HUES64 (cell line): ENCODE results near the gene SRP68. TPM values are rescaled to one million over a fixed set of nuclear protein-coding genes. Genes with fewer than 3 reads are reported as not detected.

Source experiments
- H3K27ac ChIP-seq: 2 replicates; pipeline ENCODE4 v1.7.0; 2013; ENCODE audit warnings: low read depth, low read length, inconsistent platforms
- H3K27me3 ChIP-seq: 2 replicates; pipeline ENCODE4 v1.6.1; 2013; ENCODE audit warnings: mild to moderate bottlenecking, low read length; ENCODE audit not compliant: insufficient read depth
- H3K36me3 ChIP-seq: 2 replicates; pipeline ENCODE4 v1.6.1; 2013; ENCODE audit warnings: mild to moderate bottlenecking, low read length; ENCODE audit not compliant: insufficient read depth
- H3K4me1 ChIP-seq: 2 replicates; pipeline ENCODE4 v1.6.1; 2013; ENCODE audit warnings: mild to moderate bottlenecking, low read length, moderate library complexity; ENCODE audit not compliant: insufficient read depth
- H3K4me3 ChIP-seq: 2 replicates; pipeline ENCODE4 v1.5.1; 2013; ENCODE audit warnings: mild to moderate bottlenecking, low read length, moderate library complexity
- H3K9ac ChIP-seq: 2 replicates; pipeline ENCODE4 v1.6.1; 2013; ENCODE audit warnings: mild to moderate bottlenecking, low read depth, low read length
- H3K9me3 ChIP-seq: 2 replicates; pipeline ENCODE4 v1.6.1; 2013; ENCODE audit warnings: low read depth, low read length; ENCODE audit not compliant: insufficient read depth
- WGBS: fragments of 150-250, 120-280 bp; methylation state at CpG from one replicate; pipeline ENCODE4 v1.1.7; 2013; ENCODE audit warnings: missing lambda C conversion rate; 5-methylcytosine and 5-hydroxymethylcytosine counted together
- polyA plus RNA-seq, 2 experiments: library from polyadenylated mRNA; stranded (reverse); fragments of 50-300 nt; gene quantifications; one replicate each; pipeline ENCODE4 v1.2.3, GENCODE V29; 2013

SRP68 gene
- polyA plus RNA-seq (2013, experiment 1 of 2) = 59.6 TPM
- polyA plus RNA-seq (2013, experiment 2 of 2) = 60.2 TPM

DNA sequence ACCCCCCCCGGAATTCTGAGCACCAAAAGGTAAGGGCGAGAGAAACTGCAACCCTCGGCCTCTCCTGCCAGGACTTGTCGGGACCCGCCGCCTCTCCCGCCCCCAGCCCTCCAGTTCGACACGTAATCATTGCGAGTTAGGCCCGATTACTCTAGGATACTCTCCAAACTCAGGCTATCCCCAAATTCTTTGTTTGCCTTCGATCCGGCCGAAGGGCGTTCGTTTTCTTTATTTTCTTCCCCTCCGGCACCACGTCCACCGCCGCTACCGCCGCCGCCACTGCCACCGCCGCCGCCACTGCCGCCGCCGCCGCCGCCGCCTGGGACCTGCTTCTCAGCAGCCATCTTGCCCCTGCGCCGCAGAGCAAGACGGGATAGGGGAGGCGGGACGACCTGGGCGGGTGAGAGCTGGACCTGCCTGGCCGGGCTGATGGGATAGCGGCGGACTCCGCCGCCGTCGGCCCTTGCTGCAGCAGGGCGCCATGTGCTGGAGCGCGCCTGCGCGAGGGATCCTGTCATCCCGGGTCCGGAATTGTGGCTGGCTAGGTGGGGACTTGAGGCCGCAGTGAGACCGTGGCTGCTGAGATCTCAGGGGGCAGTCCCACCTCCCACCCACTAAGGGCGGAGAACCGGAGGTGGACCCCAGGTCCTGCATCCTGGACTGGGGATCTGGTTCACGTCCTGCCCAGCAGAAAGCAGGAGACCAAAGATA is at the start of gene SRP68:
Gene SRP68, minus strand, starts transcription at position 370 of the 711 bp plus-strand sequence. Its CDS starts 26 bp downstream, at position 344.
- peaks cover 16% of the 10 kb centered on the region for H3K36me3 ChIP-seq
- peak within 1 kb of the TSS; percentile 44; the same call in 1 of the 2 replicates for H3K27ac ChIP-seq
- H3K27me3 ChIP-seq = peaks cover 43% of the 10 kb centered on the region
- H3K4me3 ChIP-seq = peak within 1 kb of the TSS; percentile 86
- peak within 1 kb of the TSS; percentile 81 for H3K9ac ChIP-seq
- no peaks in the 10 kb centered on the region for H3K9me3 ChIP-seq
- WGBS = under 1% methylated on average over 57 of the region's 57 CpGs
- H3K4me1 ChIP-seq = 0 out of 2 replicates have a peak, but pooled peaks cover 4% of the 10 kb centered on the region

GRCh38 chr17:76121932-76122430 is 49.7 kb upstream of the SRP68 start:
- Histone ChIP-seq H3K36me3 (no peaks in the 10 kb centered on the region), H3K4me3 (peak overlapping the region; percentile 34), H3K9ac (peak overlapping the region; percentile 55), H3K27ac (0 out of 2 replicates have a peak overlapping the region, but pooled peaks have one; percentile 25), H3K9me3 (no peaks in the 10 kb centered on the region), H3K4me1 (peaks cover 14% of the 10 kb centered on the region), H3K27me3 (peaks cover 8% of the 10 kb centered on the region)
- 33% methylated on average over 42 of the region's 42 CpGs for WGBS

GRCh38 chr17:76120658-76121008 is 48.3 kb upstream of the SRP68 start:
- H3K27me3 ChIP-seq = peaks cover 8% of the 10 kb centered on the region
- no peak overlapping the region for H3K27ac ChIP-seq
- 68% methylated on average over 5 of the region's 5 CpGs for WGBS
- no peak overlapping the region for H3K4me3 ChIP-seq
- no peaks in the 10 kb centered on the region for H3K36me3 ChIP-seq
- H3K9ac ChIP-seq = no peak overlapping the region
- no peaks in the 10 kb centered on the region for H3K9me3 ChIP-seq
- peaks cover 14% of the 10 kb centered on the region for H3K4me1 ChIP-seq

DNA sequence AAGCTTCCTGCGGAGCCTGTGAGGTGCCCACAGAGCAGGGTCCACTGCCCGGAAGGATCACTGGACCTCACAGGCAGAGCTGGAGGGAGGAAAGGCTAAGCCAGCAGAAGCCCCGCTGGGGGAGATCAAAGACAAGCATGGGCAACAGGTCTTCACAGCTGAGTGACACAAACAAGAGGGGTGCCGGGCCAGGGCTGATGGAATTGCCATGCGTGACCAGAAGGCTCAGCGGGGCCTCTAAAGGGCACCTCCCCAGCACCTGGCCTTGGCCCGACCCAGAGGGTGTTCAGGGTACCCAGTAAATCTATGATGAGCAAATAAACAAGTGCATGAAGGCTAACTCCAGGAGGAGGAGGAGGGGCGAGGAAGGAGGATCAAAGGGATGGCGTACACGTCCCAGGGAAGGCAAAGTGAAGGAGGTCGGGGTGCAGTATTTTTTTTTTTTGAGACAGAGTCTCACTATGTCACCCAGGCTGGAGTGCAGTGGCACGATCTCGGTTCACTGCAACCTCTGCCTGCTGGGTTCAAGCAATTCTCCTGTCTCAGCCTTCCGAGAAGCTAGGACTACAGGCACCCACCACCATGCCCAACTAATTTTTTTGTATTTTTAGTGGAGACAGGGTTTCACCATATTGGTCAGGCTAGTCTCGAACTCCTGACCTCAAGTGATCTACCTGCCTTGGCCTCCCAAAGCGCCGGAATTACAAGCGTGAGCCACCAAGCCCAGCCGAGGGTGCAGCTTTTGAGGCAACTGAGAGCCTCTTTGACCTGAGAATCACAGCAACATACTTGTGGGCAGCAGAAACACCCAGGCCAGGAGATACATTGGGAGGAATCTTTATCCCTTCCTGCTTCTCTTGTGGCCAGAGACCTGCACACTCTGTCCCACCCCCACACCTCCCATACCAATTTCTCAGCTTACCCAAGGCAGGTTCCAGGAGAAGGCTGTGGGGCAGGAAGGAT is 47.4 kb upstream of the SRP68 start:
- Histone ChIP-seq H3K36me3 (no peaks in the 10 kb centered on the region), H3K4me3 (no peak overlapping the region), H3K9me3 (no peaks in the 10 kb centered on the region), H3K27ac (no peak overlapping the region), H3K9ac (no peak overlapping the region), H3K27me3 (peaks cover 8% of the 10 kb centered on the region), H3K4me1 (peaks cover 14% of the 10 kb centered on the region)
- 71% methylated on average over 19 of the region's 19 CpGs for WGBS

GRCh38 chr17:76115138-76115754 is 42.9 kb upstream of the SRP68 start:
- WGBS = 92% methylated on average over 7 of the region's 7 CpGs
- H3K4me1 ChIP-seq = peaks cover 4% of the 10 kb centered on the region; the same call in 1 of the 2 replicates
- H3K36me3 ChIP-seq = no peaks in the 10 kb centered on the region
- no peak overlapping the region for H3K4me3 ChIP-seq
- H3K27ac ChIP-seq = no peak overlapping the region
- H3K27me3 ChIP-seq = no peaks in the 10 kb centered on the region
- no peaks in the 10 kb centered on the region for H3K9me3 ChIP-seq
- H3K9ac ChIP-seq = no peak overlapping the region

- no peaks in the 10 kb centered on the region for H3K4me1 ChIP-seq
- H3K9me3 ChIP-seq = no peaks in the 10 kb centered on the region
- no peak overlapping the region for H3K27ac ChIP-seq
- no peak overlapping the region for H3K9ac ChIP-seq
- no peaks in the 10 kb centered on the region for H3K27me3 ChIP-seq
- WGBS = 98% methylated on average over 2 of the region's 2 CpGs
- H3K36me3 ChIP-seq = no peaks in the 10 kb centered on the region
- H3K4me3 ChIP-seq = no peak overlapping the region
Observed at GRCh38 chr17:76111956-76112355, 39.6 kb upstream of the SRP68 start.

- H3K36me3 ChIP-seq = no peaks in the 10 kb centered on the region
- peaks cover 16% of the 10 kb centered on the region for H3K4me1 ChIP-seq
- H3K27me3 ChIP-seq = no peaks in the 10 kb centered on the region
- no peak overlapping the region for H3K27ac ChIP-seq
- H3K9ac ChIP-seq = no peak overlapping the region
- no peak overlapping the region for H3K4me3 ChIP-seq
- H3K9me3 ChIP-seq = no peaks in the 10 kb centered on the region
- WGBS = 93% methylated on average over 5 of the region's 6 CpGs
Observed at GRCh38 chr17:76107509-76107908, 35.2 kb upstream of the SRP68 start.

- peaks cover 16% of the 10 kb centered on the region for H3K4me1 ChIP-seq
- peaks cover 6% of the 10 kb centered on the region for H3K36me3 ChIP-seq
- 92% methylated on average over 3 of the region's 3 CpGs for WGBS
- H3K27me3 ChIP-seq = no peaks in the 10 kb centered on the region
- H3K9ac ChIP-seq = no peak overlapping the region
- H3K27ac ChIP-seq = peak overlapping the region; percentile 67; the same call in 1 of the 2 replicates
- H3K4me3 ChIP-seq = no peak overlapping the region
- H3K9me3 ChIP-seq = no peaks in the 10 kb centered on the region
Observed at GRCh38 chr17:76106703-76107102, 34.4 kb upstream of the SRP68 start.

DNA sequence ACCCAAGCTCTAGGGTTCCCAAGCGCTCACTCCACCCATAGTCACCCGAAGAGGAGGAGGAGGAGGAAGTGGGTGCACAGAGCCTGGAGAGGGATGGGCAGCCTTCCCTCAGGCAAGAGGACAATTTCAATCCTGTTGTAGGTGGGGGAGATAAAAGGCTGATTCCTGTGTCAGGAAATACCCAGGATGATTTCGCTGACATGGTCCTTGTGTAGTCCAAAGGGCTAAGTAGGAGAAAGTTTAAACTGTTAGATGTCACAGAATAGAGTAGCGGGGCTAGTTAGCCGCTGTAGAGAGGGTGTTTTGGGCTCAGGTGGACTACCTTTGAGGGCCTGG is 32.5 kb upstream of the SRP68 start:
- H3K9ac ChIP-seq = no peak overlapping the region
- no peak overlapping the region for H3K27ac ChIP-seq
- H3K4me3 ChIP-seq = no peak overlapping the region
- no peaks in the 10 kb centered on the region for H3K27me3 ChIP-seq
- H3K4me1 ChIP-seq = peaks cover 16% of the 10 kb centered on the region
- peaks cover 25% of the 10 kb centered on the region for H3K36me3 ChIP-seq
- no peaks in the 10 kb centered on the region for H3K9me3 ChIP-seq
- WGBS = 95% methylated on average over 4 of the region's 5 CpGs

DNA sequence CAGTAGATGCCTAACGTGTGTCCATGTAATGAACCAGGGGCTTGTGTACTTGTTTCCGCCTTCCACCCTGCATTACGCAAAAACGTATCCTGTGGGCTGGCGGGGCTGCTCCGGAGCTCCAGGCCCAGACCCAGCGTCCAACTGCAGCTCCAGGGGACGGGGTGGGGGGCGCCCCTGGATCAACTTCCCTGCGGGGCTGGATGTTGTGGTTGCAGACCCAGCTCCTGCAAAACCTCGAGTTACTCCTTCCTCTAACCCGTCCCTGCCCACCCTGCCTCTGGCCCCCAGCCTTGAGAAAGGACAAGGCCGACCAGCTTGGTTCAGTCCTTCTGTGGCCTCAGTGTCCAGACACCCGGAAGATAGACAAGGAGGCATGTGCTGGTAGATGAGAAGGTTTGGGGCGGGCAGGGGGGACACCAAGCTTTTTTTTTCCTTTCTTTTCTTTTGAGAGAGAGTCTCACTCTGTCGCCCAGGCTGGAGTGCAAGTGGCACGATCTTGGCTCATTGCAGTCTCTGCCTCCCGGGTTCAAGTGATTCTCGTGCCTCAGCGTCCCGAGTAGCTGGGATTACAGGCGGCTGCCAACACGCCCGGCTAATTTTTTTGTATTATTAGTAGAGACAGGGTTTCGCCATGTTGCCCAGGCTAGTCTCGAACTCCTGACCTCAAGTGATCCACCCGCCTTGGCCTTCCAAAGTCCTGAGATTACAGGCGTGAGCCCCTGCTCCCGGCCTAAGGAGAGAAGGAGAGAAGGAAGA is 32.0 kb upstream of the SRP68 start:
- Histone ChIP-seq H3K27me3 (no peaks in the 10 kb centered on the region), H3K4me1 (peaks cover 16% of the 10 kb centered on the region), H3K4me3 (peak overlapping the region; percentile 79), H3K9ac (peak overlapping the region; percentile 73), H3K9me3 (no peaks in the 10 kb centered on the region), H3K27ac (peak overlapping the region; percentile 93), H3K36me3 (peaks cover 30% of the 10 kb centered on the region)
- whole genome bisulfite sequencing = 87% methylated on average over 29 of the region's 29 CpGs
